H1 (cell line): ENCODE results near the gene ANKRD65. TPM values are rescaled to one million over a fixed set of nuclear protein-coding genes. Genes with fewer than 3 reads are reported as not detected.

Experiments
- CTCF ChIA-PET: fragments of 300-600 bp; sonication (Branson Sonifier 250); formaldehyde crosslinking; loops from one replicate; lab custom pipeline; 2021; ENCODE audit not compliant: partially characterized antibody; lab: Charles Lee
- POLR2A ChIA-PET: fragments of 300-600 bp; sonication (Branson Sonifier 250); formaldehyde crosslinking; loops from one replicate; lab custom pipeline; 2021; ENCODE audit warnings: inconsistent platforms; ENCODE audit not compliant: partially characterized antibody; lab: Charles Lee
- DNase-seq, 2 experiments: peaks; one replicate each; pipeline versions ENCODE4 v3.0.0 to v3.0.0-alpha.2; 2010 to 2022; ENCODE audit warnings: low spot score in 2 of 2, low read depth in 1 of 2, mixed read lengths in 1 of 2
- FAIRE-seq: peaks from 2 replicates; lab custom pipeline; 2011; peaks lifted over from hg19 to GRCh38; lab: Jason Lieb, UNC
- H2AFZ ChIP-seq: 2 replicates; pipeline ENCODE4 v1.8.1; 2012; ENCODE audit warnings: low read length, inconsistent platforms
- H2AK5ac ChIP-seq: 2 replicates; pipeline ENCODE4 v1.6.1; 2013; ENCODE audit warnings: low read depth, low read length
- H2BK120ac ChIP-seq: replicated peaks from 2 replicates; pipeline ENCODE3; 2013; ENCODE audit warnings: low read depth, low read length, inconsistent platforms
- H2BK12ac ChIP-seq: 2 replicates; pipeline ENCODE4 v1.6.1; 2013; ENCODE audit warnings: low read depth, low read length
- H2BK15ac ChIP-seq: 2 replicates; pipeline ENCODE4 v1.6.1; 2013; ENCODE audit warnings: low read length
- H2BK20ac ChIP-seq: 2 replicates; pipeline ENCODE4 v1.6.1; 2013; ENCODE audit warnings: low read length
- H2BK5ac ChIP-seq: 2 replicates; pipeline ENCODE4 v1.6.1; 2013; ENCODE audit warnings: low read depth, low read length
- H3K14ac ChIP-seq: 2 replicates; pipeline ENCODE4 v1.6.1; 2013; ENCODE audit warnings: inconsistent platforms; ENCODE audit not compliant: insufficient read length
- H3K18ac ChIP-seq: 2 replicates; pipeline ENCODE4 v1.6.1; 2013; ENCODE audit warnings: low read length; ENCODE audit errors: extremely low read depth
- H3K23ac ChIP-seq: 2 replicates; pipeline ENCODE4 v1.6.1; 2013; ENCODE audit warnings: inconsistent platforms; ENCODE audit not compliant: insufficient read length
- H3K23me2 ChIP-seq: 2 replicates; pipeline ENCODE4 v1.6.1; 2013; ENCODE audit warnings: low read depth, low read length
- H3K27ac ChIP-seq: 2 replicates; pipeline ENCODE4 v1.6.1; 2011; ENCODE audit warnings: low read depth, low read length, inconsistent platforms
- H3K27me3 ChIP-seq, 4 experiments: replicated peaks in 1 of 4; 1 replicate in 1 of 4; 2 replicates in 3 of 4; pipeline versions ENCODE4 v1.6.1 to v1.8.1; 2011 to 2013; ENCODE audit warnings: low read length in 3 of 4, mild to moderate bottlenecking in 3 of 4, inconsistent platforms in 2 of 4, mixed read lengths in 2 of 4, moderate library complexity in 1 of 4; ENCODE audit not compliant: control insufficient read depth in 3 of 4, insufficient read depth in 3 of 4; ENCODE audit errors: extremely low read depth in 1 of 4
- H3K36me3 ChIP-seq, 4 experiments: 2 replicates each; pipeline versions ENCODE4 v1.6.1 to v1.8.1; 2011 to 2013; ENCODE audit warnings: mild to moderate bottlenecking in 4 of 4, low read length in 3 of 4, moderate library complexity in 2 of 4, control low read depth in 1 of 4, inconsistent platforms in 1 of 4; ENCODE audit not compliant: insufficient read depth in 4 of 4, control insufficient read depth in 2 of 4
- H3K4ac ChIP-seq: replicated peaks from 2 replicates; pipeline ENCODE3; 2013; ENCODE audit warnings: low read length, low read depth, mixed read lengths, inconsistent platforms; ENCODE audit not compliant: insufficient read length
- H3K4me1 ChIP-seq, 4 experiments: replicated peaks in 1 of 4; 1 replicate in 1 of 4; 2 replicates in 3 of 4; pipeline versions ENCODE4 v1.6.1 to v1.8.1; 2011 to 2013; ENCODE audit warnings: low read length in 3 of 4, inconsistent platforms in 2 of 4, mixed read lengths in 1 of 4; ENCODE audit not compliant: insufficient read depth in 4 of 4, control insufficient read depth in 3 of 4
- H3K4me2 ChIP-seq, 2 experiments: 2 replicates each; pipeline versions ENCODE4 v1.6.1 to v1.8.1; 2011 to 2013; ENCODE audit warnings: low read depth in 2 of 2, low read length in 2 of 2, control low read depth in 1 of 2, inconsistent platforms in 1 of 2, mild to moderate bottlenecking in 1 of 2; ENCODE audit not compliant: insufficient read depth in 1 of 2
- H3K4me3 ChIP-seq, 4 experiments: fragments of 200-600, 300-600 bp in 1 of 4; sonication (generic), shearing (Covaris generic), sonication (Bioruptor Twin) in 1 of 4; 2 replicates each; pipeline versions ENCODE4 v1.5.1 to v1.8.1; 2011 to 2016; ENCODE audit warnings: low read length in 4 of 4, low read depth in 3 of 4, control low read depth in 2 of 4, inconsistent platforms in 2 of 4, mild to moderate bottlenecking in 2 of 4, mixed read lengths in 1 of 4, moderate library complexity in 1 of 4; ENCODE audit not compliant: insufficient read depth in 2 of 4; ENCODE audit errors: extremely low read depth in 1 of 4
- H3K56ac ChIP-seq: replicated peaks from 2 replicates; pipeline ENCODE3; 2013; ENCODE audit warnings: low read depth, mild to moderate bottlenecking, mixed read lengths, low read length, inconsistent platforms; ENCODE audit not compliant: insufficient read length
- H3K79me1 ChIP-seq: 2 replicates; pipeline ENCODE4 v1.6.1; 2013; ENCODE audit warnings: low read depth, low read length, control low read depth
- H3K79me2 ChIP-seq, 2 experiments: 2 replicates each; pipeline versions ENCODE4 v1.6.1 to v1.8.1; 2012 to 2013; ENCODE audit warnings: low read length in 2 of 2, mild to moderate bottlenecking in 2 of 2, inconsistent platforms in 1 of 2; ENCODE audit not compliant: insufficient read depth in 2 of 2, control insufficient read depth in 1 of 2
- H3K9ac ChIP-seq, 4 experiments: replicated peaks in 1 of 4; 1 replicate in 1 of 4; 2 replicates in 3 of 4; pipeline versions ENCODE4 v1.6.1 to v1.8.1; 2011 to 2013; ENCODE audit warnings: low read depth in 3 of 4, low read length in 3 of 4, control low read depth in 2 of 4, mild to moderate bottlenecking in 2 of 4, moderate library complexity in 2 of 4, inconsistent platforms in 1 of 4; ENCODE audit errors: extremely low read depth in 1 of 4
- H3K9me3 ChIP-seq, 2 experiments: 2 replicates each; pipeline versions ENCODE4 v1.6.1 to v1.8.1; 2012 to 2013; ENCODE audit warnings: mild to moderate bottlenecking in 2 of 2, moderate library complexity in 2 of 2, control low read depth in 1 of 2, inconsistent platforms in 1 of 2, low read depth in 1 of 2, low read length in 1 of 2, mixed read lengths in 1 of 2; ENCODE audit not compliant: insufficient read depth in 2 of 2
- H4K20me1 ChIP-seq, 2 experiments: replicated peaks in 1 of 2; 2 replicates each; pipeline versions ENCODE3 to v1.8.1; 2011 to 2013; ENCODE audit warnings: inconsistent platforms in 2 of 2, low read length in 2 of 2, mild to moderate bottlenecking in 1 of 2; ENCODE audit not compliant: insufficient read depth in 2 of 2, control insufficient read depth in 1 of 2
- H4K5ac ChIP-seq: 2 replicates; pipeline ENCODE4 v1.6.1; 2013; ENCODE audit warnings: low read length, low read depth, mixed read lengths, inconsistent platforms; ENCODE audit not compliant: insufficient read length
- H4K8ac ChIP-seq: 2 replicates; pipeline ENCODE4 v1.8.0; 2013; ENCODE audit warnings: mild to moderate bottlenecking, moderate library complexity, low read length, inconsistent platforms; ENCODE audit not compliant: insufficient read depth; ENCODE audit errors: extremely low read depth
- H4K91ac ChIP-seq: replicated peaks from 2 replicates; pipeline ENCODE3; 2013; ENCODE audit warnings: low read length, mixed read lengths, inconsistent platforms; ENCODE audit not compliant: insufficient read length
- CBX5 ChIP-seq: fragments of 300-800, 300-1000 bp; sonication (generic); IDR thresholded peaks from 2 replicates; pipeline ENCODE4 v1.7.1; 2016; ENCODE audit warnings: antibody characterized with exemption, low read length, low read depth
- CEBPB ChIP-seq: IDR thresholded peaks from 2 replicates; pipeline ENCODE4 v1.6.1; 2012; ENCODE audit warnings: low read depth, low read length
- E2F6 ChIP-seq: IDR thresholded peaks from 2 replicates; pipeline ENCODE4 v1.6.1; 2012; ENCODE audit warnings: inconsistent platforms
- POLR2AphosphoS5 ChIP-seq: IDR thresholded peaks from 2 replicates; pipeline ENCODE4 v1.6.1; 2011; ENCODE audit warnings: low read depth, low read length
- RAD21 ChIP-seq, 2 experiments: IDR thresholded peaks in 1 of 2; conservative IDR thresholded peaks in 1 of 2; 2 replicates each; pipeline ENCODE4 v1.6.1; 2011; ENCODE audit warnings: low read depth in 2 of 2, low read length in 2 of 2, improper control_type of control experiment in 1 of 2, inconsistent platforms in 1 of 2, mild to moderate bottlenecking in 1 of 2, moderate library complexity in 1 of 2
- RBBP5 ChIP-seq: IDR thresholded peaks from 2 replicates; pipeline ENCODE4 v1.7.1; 2012; ENCODE audit warnings: low read depth, mild to moderate bottlenecking, inconsistent platforms, low read length, moderate library complexity, borderline replicate concordance
- RNF2 ChIP-seq: fragments of 200-900, 300-1000 bp; sonication (generic); IDR thresholded peaks from 2 replicates; pipeline ENCODE4 v1.7.1; 2016; ENCODE audit warnings: borderline replicate concordance, low read depth, mild to moderate bottlenecking, antibody characterized with exemption, low read length; ENCODE audit not compliant: poor library complexity, severe bottlenecking; ENCODE audit errors: missing control alignments
- TAF1 ChIP-seq: IDR thresholded peaks from 2 replicates; pipeline ENCODE4 v1.6.1; 2011; ENCODE audit warnings: mild to moderate bottlenecking, low read depth, low read length
- WGBS, 2 experiments: shearing (Covaris generic) in 1 of 2; methylation state at CpG; one replicate each; pipeline versions ENCODE4 v1.1.6 to v1.1.7; 2013 to 2015; ENCODE audit warnings: low lambda C conversion rate in 2 of 2, mixed read lengths in 2 of 2, inconsistent platforms in 1 of 2, low coverage in 1 of 2, missing lambda C conversion rate in 1 of 2; ENCODE audit not compliant: insufficient replicate concordance in 2 of 2, insufficient coverage in 1 of 2, insufficient read length in 1 of 2; ENCODE audit errors: extremely low coverage in 1 of 2, missing lambda C conversion rate in 1 of 2; 5-methylcytosine and 5-hydroxymethylcytosine counted together
- polyA plus RNA-seq, 7 experiments: library from polyadenylated mRNA; depleted of rRNA in 3 of 7; stranded (reverse) in 5 of 7; unstranded in 2 of 7; fragments of >200 nt in 5 of 7; fragments of 200-250 nt in 2 of 7; gene quantifications; 1 replicate in 5 of 7; 2 replicates in 1 of 7; 4 replicates in 1 of 7; pipeline versions ENCODE4 v1.2.1 to v1.2.3, GENCODE V29; 2011 to 2013; ENCODE audit warnings: missing spikeins in 2 of 7, mixed read lengths in 2 of 7
- total RNA-seq: library from RNA; stranded (reverse); fragmentation: NEBNext Ultra II Directional; extraction: Animal tissue kit (Norgen Biotek cat#: 25700); gene quantifications from 2 replicates; pipeline ENCODE4 v1.2.1, GENCODE V29; 2021

Gene ANKRD65
- total and polyA plus RNA-seq, 2 of the 8 experiments (the other 6 are each of a cell fraction or from before 2014, with no cell fraction given), result 1.8 to 2.0 TPM

GRCh38 chr1:1388078-1388472, 33.0 kb downstream of the ANKRD65 start:
- H3K9me3 ChIP-seq, result no peaks in the 10 kb centered on the region
- no peak overlapping the region for H2BK5ac ChIP-seq
- ChIA-PET CTCF (interaction anchor here (1.0 to 1.7 kb wide), 3 partner anchors 10 to 116 kb away, joined by 3 to 4 read pairs (median 4); no protein-coding TSS in a partner anchor), POLR2A (interaction anchor here (1.0 to 33.4 kb wide), 4 partner anchors 4 to 111 kb away, joined by 3 to 719 read pairs (median 362); partner anchors contain the start of genes AURKAIP1, CCNL2 and MRPL20)
- no peak for DNase-seq
- peaks cover under 1% of the 10 kb centered on the region; the same call in 1 of the 2 replicates for H3K79me1 ChIP-seq
- WGBS, 2 experiments, result 98% methylated on average over 16 of the region's 16 CpGs; no CpG with 5 or more reads in 1 of the 2 experiments
- H4K20me1 ChIP-seq, result peaks cover 6 to 13% of the 10 kb centered on the region in 2 experiments
- peaks cover 0 to 5% of the 10 kb centered on the region in 2 experiments; a peak in 1 of 4 replicates for H3K79me2 ChIP-seq
- no peaks in the 10 kb centered on the region for H3K23me2 ChIP-seq
- H3K36me3 ChIP-seq, result peaks cover 52 to 78% (median 67%) of the 10 kb centered on the region in 4 experiments
- H2BK120ac ChIP-seq, result no peak overlapping the region
- no peak overlapping the region for H3K14ac ChIP-seq
- TF ChIP-seq E2F6, result no peak
- no peak for TF ChIP-seq RNF2
- TF ChIP-seq RBBP5, result no peak
- TF ChIP-seq CBX5, result no peak
- TF ChIP-seq CEBPB, result no peak
- TF ChIP-seq TAF1, result no peak
- no peak for TF ChIP-seq RAD21 (IDR thresholded peaks at IDR 0.05 in 1 of 2, conservative IDR thresholded peaks at IDR 0.05 in 1 of 2; ENCODE audit: low read depth in 2 of 2, low read length in 2 of 2)
- no peak for TF ChIP-seq POLR2AphosphoS5
- no peak overlapping the region for H3K4ac ChIP-seq
- H4K8ac ChIP-seq, result 0 out of 2 replicates have a peak overlapping the region, but pooled peaks have one; percentile 35
- no peak overlapping the region for H3K23ac ChIP-seq
- H3K27me3 ChIP-seq, result no peaks in the 10 kb centered on the region
- H2BK15ac ChIP-seq, result no peak overlapping the region
- no peak overlapping the region for H2BK12ac ChIP-seq
- no peak overlapping the region for H3K27ac ChIP-seq
- H2BK20ac ChIP-seq, result no peak overlapping the region
- H3K18ac ChIP-seq, result no peak overlapping the region
- no peak overlapping the region for H2AK5ac ChIP-seq
- no peak overlapping the region for H3K4me3 ChIP-seq
- FAIRE-seq, result no peak
- no peaks in the 10 kb centered on the region; a peak in 2 of 7 replicates for H3K4me1 ChIP-seq
- no peak overlapping the region for H4K5ac ChIP-seq
- no peak overlapping the region for H3K9ac ChIP-seq
- H3K56ac ChIP-seq, result no peak overlapping the region
- H4K91ac ChIP-seq, result no peak overlapping the region
- no peak overlapping the region for H3K4me2 ChIP-seq
- no peak overlapping the region for H2AFZ ChIP-seq
